NCI-H2107 (cell line): ENCODE data around the gene VARS1.

ENCODE experiments used
- DNase-seq: peaks from one replicate; lab custom pipeline; 2025; lab: John Stamatoyannopoulos, UW

Gene VARS1

GRCh38 chr6:31771992-31772358 lies 23.6 kb downstream of the VARS1 start:
- no peak for DNase-seq

DNA sequence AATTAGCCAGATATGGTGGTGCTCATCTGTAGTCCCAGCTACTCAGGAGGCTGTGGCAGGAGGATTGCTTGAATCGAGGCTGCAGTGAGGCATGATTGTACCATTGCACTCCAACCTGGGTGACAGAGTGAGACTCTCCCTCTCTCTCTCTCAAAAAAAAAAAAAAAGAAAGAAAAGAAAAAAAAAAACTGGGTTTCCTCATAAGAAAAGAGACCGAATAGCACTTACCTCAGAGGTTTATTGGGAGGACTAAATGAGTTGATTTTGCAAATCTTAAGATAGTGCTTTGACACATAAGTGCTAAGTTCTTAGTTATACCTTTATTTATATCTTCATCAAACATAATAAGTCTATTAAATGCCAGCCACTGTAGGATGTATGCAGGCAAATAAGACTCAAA lies 24.7 kb downstream of the VARS1 start:
- no peak for DNase-seq

GRCh38 chr6:31769684-31770371 lies 25.7 kb downstream of the VARS1 start:
- no peak for DNase-seq

- no peak for DNase-seq
These were observed 26.9 kb downstream of the VARS1 start for GRCh38 chr6:31768363-31769257.

DNA sequence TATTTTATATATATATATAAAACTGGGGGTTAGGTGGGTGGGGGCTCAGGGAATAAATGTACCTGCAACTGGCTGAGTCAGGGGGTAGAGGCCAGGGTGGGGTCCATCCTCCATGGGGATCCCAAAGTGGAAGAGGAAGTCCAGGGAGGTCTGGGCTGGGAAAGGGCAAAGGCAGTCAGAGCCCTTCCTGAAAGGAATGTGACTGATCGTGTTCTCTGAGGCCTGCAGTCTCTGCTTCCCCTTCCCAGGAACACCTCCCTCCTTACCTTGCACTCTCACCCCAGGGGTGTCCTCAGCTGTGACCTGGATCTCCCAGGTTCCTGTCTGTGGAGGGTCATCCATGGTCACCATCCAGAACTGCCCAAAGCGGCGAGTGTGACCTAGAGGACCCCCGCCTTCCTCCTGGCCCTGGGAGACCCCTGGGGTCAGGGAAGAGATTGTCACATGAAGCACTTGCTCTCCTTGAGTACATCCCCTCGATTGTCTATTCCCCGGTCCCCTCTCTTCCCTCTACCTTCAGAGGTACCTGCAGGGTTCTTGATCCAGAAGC lies 28.4 kb downstream of the VARS1 start:
- no peak for DNase-seq

GRCh38 chr6:31765910-31766794 lies 29.4 kb downstream of the VARS1 start:
- DNase-seq: no peak

GRCh38 chr6:31765559-31765909 lies 30.0 kb downstream of the VARS1 start:
- no peak for DNase-seq

- DNase-seq: no peak
These were observed 31.4 kb downstream of the VARS1 start for GRCh38 chr6:31764198-31764597.

- no peak for DNase-seq
These were observed 32.0 kb downstream of the VARS1 start for GRCh38 chr6:31763619-31763940.

DNA sequence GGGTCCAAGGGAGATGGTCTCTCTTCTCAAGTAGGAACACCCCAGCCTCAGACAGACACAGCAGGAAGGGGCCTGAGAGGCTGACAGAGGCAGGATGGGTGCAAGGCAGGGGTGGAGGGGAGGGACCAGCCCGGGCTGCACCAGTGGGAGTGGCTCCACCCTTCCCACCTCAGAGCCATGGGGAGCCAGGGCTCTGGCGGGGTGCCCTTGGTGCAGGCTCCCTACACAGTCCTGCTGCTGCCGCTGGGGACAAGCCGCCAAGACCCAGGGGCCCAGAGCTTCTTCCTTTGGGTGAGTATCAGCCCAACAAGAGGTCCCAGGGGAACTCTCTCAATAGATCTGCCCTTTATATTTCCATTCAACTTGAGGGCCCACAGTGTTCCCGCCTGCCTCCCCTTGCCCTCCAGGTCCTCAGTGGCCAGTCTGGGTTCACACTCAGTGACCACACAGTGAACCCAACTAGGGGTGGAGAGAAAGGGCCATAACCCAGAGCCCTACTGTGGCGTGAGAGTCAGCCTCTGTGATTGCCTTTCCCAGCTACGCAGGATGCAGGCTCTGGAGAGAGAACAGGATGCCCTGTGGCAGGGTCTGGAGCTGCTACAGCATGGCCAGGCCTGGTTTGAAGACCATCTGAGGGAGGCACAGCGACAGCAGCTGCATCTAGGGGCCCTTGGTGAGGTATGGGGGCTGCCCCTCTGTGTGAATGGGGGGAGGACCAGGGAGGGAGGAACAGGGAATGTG lies 32.5 kb downstream of the VARS1 start:
- no peak for DNase-seq

GRCh38 chr6:31762356-31762755 lies 33.2 kb downstream of the VARS1 start, which contains the start of gene SAPCD1:
Gene SAPCD1, plus strand, starts transcription at chr6:31762656. Its CDS starts 399 bp downstream, at chr6:31763055.
- no peak for DNase-seq

GRCh38 chr6:31761343-31761742 lies 34.2 kb downstream of the VARS1 start:
- no peak for DNase-seq

- no peak for DNase-seq
These were observed 34.8 kb downstream of the VARS1 start for GRCh38 chr6:31760790-31761189.

GRCh38 chr6:31758281-31758680 lies 37.3 kb downstream of the VARS1 start:
- no peak for DNase-seq

- no peak for DNase-seq
These were observed 42.7 kb downstream of the VARS1 start for GRCh38 chr6:31752739-31753319.

DNA sequence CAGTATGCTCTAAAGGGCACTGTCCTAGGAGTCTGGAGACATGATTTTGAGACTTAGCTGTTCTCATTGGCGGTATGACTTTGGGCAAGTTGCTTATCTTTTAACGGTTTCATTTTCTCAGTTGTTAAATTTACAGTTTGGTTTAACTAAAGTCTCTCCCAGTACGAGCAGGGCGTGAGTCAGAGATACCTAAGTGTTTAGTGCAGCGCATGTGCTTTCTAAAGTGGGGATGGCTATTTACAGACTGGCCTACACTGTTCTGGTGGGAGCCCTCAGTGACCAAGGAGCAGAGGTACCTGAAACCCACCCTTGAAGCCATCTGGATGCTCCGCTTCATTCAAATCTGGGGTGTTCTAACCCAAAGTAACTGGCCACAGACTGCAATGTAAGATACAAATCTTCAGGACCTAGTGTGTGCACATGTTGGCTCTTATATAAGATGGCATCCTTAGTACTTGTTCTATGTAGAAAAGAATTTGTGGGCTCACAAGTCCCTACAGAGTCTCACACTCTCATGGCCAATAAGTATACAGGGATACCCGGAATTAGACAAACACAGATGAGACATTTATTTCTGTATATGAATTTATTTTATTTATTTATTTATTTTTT lies 45.0 kb downstream of the VARS1 start:
- DNase-seq: no peak

- DNase-seq: no peak
These were observed 46.1 kb downstream of the VARS1 start for GRCh38 chr6:31749301-31750036.
